GM12874 (cell line): ENCODE measurements around the gene PPM1F.

Experiments
- TF ChIP-seq, protein P1 (sequence below): IDR thresholded peaks from 2 replicates; pipeline ENCODE4 v1.5.1; 2011; ENCODE audit warnings: low read depth, mild to moderate bottlenecking, control low read depth, low read length, moderate library complexity; ENCODE audit not compliant: insufficient read depth

Gene PPM1F

DNA sequence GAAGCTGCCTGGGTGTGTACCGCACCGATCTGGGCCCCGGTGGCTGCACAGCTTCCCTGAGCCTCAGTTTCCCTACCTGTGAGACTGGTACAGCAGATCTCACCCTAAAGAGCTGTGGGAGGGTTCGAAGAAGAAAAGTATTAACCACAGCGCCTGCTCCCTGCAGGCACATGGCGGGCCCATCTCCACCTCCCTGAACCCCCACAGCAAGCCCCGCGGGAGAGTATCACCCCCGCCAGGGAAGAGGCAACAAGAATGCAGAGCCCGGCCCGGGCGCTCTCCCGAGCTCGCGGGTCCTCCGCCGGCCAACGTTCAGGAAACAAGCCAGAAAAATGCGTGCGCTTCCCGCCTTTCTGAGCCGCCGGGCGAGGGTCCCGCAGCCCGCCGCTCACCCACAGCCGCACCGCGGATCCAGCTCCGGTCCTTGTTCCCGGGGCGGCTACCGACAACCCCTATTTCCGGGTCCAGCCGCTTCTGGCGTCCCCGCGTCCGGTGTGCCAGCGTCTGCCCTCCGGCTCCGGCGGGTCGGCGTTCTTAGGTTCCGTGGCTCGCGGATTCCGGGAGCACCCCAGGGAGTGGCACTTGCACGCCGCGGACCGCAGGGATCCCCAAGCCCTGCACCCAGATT is 29.8 kb upstream of the PPM1F start, which contains the start of gene TOP3B:
Gene TOP3B (minus strand): TSS at position 450 of the 628 bp plus-strand sequence. CDS start 7,078 bp downstream, outside the sequence.
- TF ChIP-seq, protein P1, sequence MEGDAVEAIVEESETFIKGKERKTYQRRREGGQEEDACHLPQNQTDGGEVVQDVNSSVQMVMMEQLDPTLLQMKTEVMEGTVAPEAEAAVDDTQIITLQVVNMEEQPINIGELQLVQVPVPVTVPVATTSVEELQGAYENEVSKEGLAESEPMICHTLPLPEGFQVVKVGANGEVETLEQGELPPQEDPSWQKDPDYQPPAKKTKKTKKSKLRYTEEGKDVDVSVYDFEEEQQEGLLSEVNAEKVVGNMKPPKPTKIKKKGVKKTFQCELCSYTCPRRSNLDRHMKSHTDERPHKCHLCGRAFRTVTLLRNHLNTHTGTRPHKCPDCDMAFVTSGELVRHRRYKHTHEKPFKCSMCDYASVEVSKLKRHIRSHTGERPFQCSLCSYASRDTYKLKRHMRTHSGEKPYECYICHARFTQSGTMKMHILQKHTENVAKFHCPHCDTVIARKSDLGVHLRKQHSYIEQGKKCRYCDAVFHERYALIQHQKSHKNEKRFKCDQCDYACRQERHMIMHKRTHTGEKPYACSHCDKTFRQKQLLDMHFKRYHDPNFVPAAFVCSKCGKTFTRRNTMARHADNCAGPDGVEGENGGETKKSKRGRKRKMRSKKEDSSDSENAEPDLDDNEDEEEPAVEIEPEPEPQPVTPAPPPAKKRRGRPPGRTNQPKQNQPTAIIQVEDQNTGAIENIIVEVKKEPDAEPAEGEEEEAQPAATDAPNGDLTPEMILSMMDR, result no peak

DNA sequence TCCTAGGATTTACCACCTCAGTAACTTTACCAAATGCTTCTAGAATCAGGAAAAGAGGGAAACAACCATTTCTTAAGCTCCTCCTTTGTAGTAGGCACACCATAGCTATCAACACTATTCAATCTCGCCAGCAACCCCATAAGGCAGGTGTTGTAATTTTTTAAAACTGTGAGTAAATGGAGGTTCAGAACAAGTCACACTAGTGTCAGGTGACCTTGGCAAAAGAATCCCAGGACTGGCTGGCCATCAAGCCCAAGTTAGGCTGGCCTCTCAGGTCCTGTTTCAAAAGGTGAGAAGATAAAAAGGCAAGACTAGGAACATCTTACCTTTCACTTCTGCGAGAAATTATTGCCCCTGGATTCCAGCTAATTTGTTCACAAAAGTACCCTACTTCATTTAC is 29.2 kb upstream of the PPM1F start:
- TF ChIP-seq, protein P1, result no peak

DNA sequence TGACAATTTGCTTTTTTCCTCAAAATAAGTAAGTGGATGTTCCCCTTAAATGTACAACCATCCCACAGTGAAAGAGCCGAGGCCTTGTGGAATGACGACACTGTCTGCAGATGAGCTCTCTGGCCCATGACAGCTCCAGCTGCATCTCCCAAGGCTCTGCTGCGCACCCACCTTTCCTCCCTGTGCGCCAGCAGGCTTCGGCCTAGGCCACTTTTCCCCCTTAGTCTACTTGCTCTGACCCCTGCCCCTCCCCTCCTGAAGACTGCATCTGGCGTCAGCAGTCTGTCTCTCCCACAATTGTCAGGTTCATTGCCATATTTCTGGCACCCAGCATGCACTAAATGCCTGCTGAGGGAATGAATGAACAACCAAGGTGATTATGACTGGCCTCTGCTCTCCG is 27.9 kb upstream of the PPM1F start:
- TF ChIP-seq, protein P1, result no peak

DNA sequence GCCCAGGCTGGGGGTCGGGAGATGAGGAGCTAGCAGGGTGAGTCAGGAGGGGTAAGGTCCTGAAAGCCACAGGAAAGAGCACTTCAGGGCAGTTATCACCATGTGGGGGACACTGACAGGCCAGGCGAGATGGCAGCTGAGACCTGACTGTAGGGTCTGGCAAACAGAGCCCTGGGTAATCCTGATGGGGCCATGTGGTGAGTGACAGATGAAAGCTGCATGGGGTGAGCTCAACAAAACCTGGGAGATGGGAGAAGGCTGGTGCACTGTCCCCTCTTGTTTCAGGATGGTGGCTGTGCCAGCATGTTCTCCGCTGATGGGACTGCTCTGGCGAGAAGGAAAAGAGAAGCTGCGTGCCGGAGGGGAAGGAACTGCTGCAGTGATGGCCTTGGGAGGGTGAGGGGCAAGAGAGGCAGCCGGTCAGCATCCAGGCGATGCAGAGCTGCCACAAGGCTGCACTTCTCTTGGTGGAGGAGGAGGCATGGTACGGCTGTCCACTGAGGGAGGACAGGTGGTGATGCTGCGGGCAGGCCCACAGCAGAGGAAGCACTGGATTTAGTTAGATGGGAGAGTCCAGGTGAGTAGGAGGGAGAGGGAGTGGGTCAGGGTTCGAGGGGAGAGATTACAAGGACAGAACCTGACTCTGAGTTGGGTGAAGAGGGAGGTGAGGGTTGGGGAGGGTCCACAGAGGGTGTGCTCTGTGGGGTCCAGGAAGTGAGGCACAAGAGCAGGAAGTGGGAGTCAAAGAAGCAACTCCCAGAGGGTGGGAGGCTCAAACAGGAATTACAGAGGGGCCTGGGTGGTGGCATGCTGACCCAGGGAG is 26.1 kb upstream of the PPM1F start:
- TF ChIP-seq, protein P1, result no peak

DNA sequence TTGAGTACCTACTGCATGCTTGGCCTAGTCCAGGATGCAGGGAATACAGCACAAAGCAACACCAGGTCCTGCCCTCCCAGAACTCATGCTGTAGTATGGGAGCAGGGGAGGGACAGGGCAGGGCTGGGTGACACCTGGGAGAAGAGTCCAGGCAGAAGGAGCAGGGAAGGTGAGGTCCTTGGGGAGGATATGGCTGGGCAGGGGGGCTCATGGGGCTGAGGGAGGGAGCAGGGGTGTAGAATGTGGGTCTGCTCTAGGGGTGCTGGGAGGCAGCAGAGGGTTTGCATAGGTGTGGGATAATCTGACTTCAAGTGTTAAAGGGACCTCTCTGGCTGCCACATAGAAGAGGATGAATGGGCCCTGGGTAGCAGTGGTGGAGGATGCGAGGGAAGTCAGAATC is 25.2 kb upstream of the PPM1F start:
- TF ChIP-seq, protein P1, result no peak

DNA sequence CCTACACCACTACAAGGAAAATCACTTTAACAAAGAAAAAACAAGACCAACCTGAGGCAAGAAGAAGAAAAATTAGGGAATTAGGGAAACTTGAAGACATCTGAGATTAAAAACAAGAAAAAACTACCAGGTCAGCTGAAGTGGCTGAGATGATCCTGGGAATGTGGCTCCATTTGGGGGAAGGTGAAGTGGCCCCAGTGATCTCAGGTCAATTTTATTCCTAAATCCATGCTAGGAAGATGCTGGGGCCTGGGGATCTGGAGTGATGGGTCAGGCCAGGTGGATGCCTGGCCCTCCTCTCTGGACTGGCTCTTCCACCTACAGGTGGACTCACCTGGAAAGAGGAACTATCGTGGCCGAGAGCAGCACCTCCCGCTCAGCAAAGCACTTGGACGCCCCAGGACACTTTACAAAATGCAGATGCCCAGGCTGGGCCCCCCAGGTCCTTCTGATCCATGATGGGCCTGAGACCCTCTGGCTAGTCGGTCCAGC is 23.3 kb upstream of the PPM1F start:
- TF ChIP-seq, protein P1, result no peak

DNA sequence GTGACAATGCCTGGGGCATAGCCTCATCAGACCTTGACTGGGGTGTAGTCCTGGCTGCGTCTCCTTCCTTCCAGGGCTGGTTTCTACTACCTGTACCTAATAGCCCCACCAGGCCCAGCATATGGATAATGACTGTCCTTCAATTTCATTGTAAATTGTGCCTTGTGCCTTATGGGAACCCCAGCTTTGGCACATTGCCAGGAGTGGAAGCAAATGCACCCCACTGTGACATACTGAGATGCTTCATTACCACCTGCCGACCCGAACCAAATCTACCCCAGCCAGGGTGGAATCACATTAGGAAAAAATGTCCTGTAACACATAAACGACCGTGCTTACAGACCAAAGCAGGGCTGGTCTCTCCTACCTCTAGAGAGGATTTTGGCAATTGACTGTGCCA is 22.6 kb upstream of the PPM1F start:
- TF ChIP-seq, protein P1, result no peak
